NCI-H526 (cell line): ENCODE measurements around the gene BMPR2.
"Not testable (repeated sequence)": the region's sequence is repeated elsewhere in the genome, so short reads cannot be mapped to it uniquely, and the experiment has no call there.

Experiments used
- DNase-seq, 2 experiments: peaks; one replicate each; lab custom pipeline; 2025; lab: John Stamatoyannopoulos, UW

BMPR2 gene

GRCh38 chr2:202452744-202453143 is 76.6 kb downstream of the BMPR2 start:
- no peak for DNase-seq

- DNase-seq, result no peak
These were observed 78.4 kb downstream of the BMPR2 start for GRCh38 chr2:202454536-202454935.

GRCh38 chr2:202455114-202455513 is 79.0 kb downstream of the BMPR2 start:
- no peak for DNase-seq

GRCh38 chr2:202460119-202460518 is 84.0 kb downstream of the BMPR2 start:
- no peak for DNase-seq

GRCh38 chr2:202479090-202479489 is 103.0 kb downstream of the BMPR2 start:
- no peak for DNase-seq

GRCh38 chr2:202479610-202480009 is 103.5 kb downstream of the BMPR2 start:
- no peak for DNase-seq

- no peak for DNase-seq
These were observed 110.2 kb downstream of the BMPR2 start for GRCh38 chr2:202486351-202486750.

- DNase-seq, result peak in 1 of 2 experiments; percentile 0
These were observed 112.5 kb downstream of the BMPR2 start for GRCh38 chr2:202488671-202489070.

- no peak for DNase-seq
These were observed 114.4 kb downstream of the BMPR2 start for GRCh38 chr2:202490479-202490878.

GRCh38 chr2:202491514-202491913 is 115.4 kb downstream of the BMPR2 start:
- peak in 1 of 2 experiments; percentile 31 for DNase-seq

- peak; percentile 83 to 86 for DNase-seq
These were observed 118.4 kb downstream of the BMPR2 start for GRCh38 chr2:202494300-202495229.

- no peak for DNase-seq
These were observed 119.1 kb downstream of the BMPR2 start for GRCh38 chr2:202495230-202495604.

GRCh38 chr2:202496835-202497472 is 120.8 kb downstream of the BMPR2 start:
- not testable (repeated sequence) for DNase-seq

- not testable (repeated sequence) for DNase-seq
These were observed 121.3 kb downstream of the BMPR2 start for GRCh38 chr2:202497473-202497866.

GRCh38 chr2:202499841-202500240 is 123.7 kb downstream of the BMPR2 start:
- not testable (repeated sequence) for DNase-seq

GRCh38 chr2:202503276-202503675 is 127.1 kb downstream of the BMPR2 start:
- not testable (repeated sequence) for DNase-seq

GRCh38 chr2:202508686-202509085 is 132.6 kb downstream of the BMPR2 start:
- DNase-seq, result no peak

GRCh38 chr2:202510911-202511310 is 134.8 kb downstream of the BMPR2 start:
- no peak for DNase-seq

- DNase-seq, result no peak
These were observed 136.0 kb downstream of the BMPR2 start for GRCh38 chr2:202512176-202512575.

- DNase-seq, result no peak
These were observed 138.6 kb downstream of the BMPR2 start for GRCh38 chr2:202514732-202515131.

- no peak for DNase-seq
These were observed 143.3 kb downstream of the BMPR2 start for GRCh38 chr2:202519453-202519852.

GRCh38 chr2:202521470-202521869 is 145.3 kb downstream of the BMPR2 start:
- DNase-seq, result no peak

GRCh38 chr2:202529389-202529788 is 153.3 kb downstream of the BMPR2 start:
- peak in 1 of 2 experiments; percentile 23 for DNase-seq
